HG02610 (cell line): ENCODE data around the gene PPP1R12A.

Experiments used
- ATAC-seq: cut with Tn5 transposase; IDR thresholded peaks from one replicate; pipeline ENCODE4 v1.9.1; 2021; ENCODE audit warnings: mild to moderate bottlenecking, moderate library complexity; ENCODE audit not compliant: unreplicated experiment

The PPP1R12A gene

DNA sequence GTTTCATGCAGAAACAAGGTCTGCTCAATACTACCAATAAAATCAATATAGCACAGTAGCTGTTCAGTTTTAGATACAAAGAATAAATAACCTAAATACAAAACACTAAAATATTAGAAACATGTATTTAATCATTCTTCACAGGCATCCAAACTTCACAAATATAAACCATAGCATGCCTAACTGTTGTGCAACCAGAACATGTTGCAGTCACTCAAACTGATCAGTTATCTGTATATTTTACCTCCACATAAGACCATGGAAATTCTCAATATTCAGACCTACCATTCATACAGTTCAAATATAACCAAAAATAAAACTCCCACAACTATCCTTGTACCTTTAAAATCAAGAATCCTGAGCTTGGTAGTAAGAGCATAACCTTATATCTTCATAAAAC lies 161.0 kb downstream of the PPP1R12A start:
- no peak for ATAC-seq

DNA sequence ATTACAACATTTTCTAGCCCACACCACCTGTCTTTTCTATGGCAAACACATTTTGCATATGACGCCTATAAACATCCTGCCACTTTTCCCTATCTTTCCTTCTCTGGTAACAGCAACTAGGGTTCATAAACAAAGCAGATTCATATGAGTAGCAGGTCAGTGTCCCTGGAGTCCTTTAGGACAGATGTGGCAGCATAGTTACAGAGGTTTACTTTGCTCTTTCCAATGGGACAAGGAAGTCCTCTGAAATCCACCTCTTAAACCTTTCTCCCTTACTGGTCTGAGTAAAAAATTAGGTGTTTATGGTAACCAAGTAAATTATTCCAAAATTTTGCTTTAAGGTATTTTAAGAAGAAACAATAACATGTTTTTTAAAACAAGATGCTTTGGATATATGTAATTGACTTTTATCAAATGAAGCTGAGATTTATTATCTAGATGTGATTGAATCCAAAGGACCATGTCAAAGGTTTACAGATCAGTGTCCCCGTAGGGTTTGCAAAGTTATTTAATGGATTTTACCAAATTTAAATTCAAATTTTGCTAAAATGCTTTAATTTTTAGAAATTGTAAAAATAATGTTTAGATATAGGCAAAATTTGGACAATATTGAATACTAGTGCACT lies 164.9 kb downstream of the PPP1R12A start:
- ATAC-seq = no peak

DNA sequence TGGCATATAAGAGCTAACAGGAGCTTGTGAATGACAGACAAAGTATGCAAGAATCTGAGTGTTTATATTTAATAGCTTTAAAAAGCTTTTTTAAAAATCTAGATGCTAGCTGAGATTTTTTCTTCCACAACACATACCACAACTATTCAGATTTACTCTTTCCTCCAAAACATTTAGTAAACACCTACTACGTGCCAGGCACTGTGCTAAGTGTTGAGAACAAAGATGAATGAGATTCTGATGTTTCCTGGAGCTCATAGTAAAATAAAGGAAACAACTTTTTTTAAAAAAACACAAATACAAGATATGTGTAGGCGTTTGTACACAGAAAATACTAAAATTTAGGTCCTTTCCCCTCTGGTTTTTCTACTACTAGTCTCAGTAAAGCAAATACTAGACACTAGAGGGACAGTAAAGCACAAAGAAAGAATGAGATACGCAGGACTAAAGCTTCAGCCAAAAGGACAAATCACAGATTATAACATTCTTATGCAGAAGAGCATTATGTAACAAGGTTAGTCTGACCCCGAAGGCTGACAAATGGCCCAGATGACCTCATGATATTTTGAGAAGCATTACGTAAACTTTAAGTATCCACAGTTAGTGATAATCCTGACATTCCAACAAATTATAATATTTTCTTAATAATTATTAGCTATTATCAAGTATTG lies 165.6 kb downstream of the PPP1R12A start:
- ATAC-seq = no peak

DNA sequence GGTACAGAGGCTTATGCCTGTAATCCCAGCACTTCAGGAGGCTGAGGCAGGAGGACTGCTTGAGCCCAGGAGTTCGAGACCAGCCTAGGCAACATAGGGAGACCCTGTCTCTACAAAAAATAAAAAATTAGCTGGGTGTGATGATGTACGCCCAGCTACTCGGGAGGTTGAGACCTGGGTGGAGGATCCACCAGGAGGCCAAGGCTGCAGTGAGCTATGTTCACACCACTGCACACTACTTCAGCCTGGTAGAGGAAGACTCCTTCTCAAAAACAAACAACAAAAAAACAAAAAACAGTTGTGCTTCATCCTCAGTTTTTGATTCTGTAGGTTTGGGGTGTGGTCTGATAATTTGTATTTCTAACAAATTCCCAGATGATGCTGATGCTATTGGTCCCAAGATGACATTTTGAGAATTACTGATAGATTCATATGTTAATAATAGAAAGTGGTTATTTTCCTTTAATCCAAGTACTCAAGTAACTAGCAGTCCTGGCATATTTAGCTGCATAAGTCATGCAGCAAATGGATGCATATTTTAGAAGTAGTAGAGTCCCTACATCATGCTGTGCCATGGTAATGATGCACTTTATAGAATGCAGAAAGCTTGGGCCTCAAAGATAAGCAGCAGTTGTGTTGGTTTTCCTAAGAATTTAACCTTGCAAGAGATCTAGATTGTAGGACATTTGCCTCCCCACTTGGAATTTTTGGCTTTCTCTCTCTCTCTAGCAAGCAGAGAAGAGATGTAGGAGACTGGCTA lies 168.0 kb downstream of the PPP1R12A start:
- no peak for ATAC-seq

DNA sequence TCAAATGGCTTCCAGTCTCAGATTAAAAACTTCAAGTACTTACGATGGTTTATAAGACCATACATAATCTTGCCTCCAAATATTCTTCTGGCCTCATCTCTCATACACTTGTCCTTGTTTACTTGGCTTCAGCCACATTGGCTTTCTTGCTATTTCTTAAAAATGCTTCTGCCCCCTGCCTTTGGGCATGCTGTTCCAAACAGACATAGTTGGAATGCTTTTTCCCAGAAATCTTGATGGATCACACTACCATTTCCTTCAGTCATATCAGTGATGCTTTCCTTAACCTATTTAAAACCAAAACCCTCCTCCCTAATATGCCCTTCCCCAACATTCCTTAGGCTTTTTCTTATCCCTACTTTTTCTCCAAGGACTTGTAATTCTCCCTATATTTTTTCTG lies 169.7 kb downstream of the PPP1R12A start:
- ATAC-seq = no peak

DNA sequence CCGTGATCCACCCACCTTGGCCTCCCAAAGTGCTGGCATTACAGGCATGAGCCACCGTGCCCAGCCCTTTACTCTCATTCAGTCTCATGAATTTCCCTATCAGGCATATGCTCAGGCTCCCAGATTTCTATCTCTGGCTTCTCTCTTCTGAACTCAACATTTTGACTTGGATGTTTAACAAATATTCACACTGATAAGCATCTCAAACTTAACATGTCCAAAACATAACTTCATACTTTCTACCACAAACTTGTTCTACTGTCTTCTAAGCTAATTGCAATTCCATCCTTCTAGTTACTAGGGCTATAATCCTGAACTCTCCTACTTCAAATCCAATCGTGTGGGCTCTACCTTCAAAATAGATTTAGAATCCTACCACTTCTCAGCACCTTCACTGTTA lies 170.3 kb downstream of the PPP1R12A start:
- no peak for ATAC-seq

DNA sequence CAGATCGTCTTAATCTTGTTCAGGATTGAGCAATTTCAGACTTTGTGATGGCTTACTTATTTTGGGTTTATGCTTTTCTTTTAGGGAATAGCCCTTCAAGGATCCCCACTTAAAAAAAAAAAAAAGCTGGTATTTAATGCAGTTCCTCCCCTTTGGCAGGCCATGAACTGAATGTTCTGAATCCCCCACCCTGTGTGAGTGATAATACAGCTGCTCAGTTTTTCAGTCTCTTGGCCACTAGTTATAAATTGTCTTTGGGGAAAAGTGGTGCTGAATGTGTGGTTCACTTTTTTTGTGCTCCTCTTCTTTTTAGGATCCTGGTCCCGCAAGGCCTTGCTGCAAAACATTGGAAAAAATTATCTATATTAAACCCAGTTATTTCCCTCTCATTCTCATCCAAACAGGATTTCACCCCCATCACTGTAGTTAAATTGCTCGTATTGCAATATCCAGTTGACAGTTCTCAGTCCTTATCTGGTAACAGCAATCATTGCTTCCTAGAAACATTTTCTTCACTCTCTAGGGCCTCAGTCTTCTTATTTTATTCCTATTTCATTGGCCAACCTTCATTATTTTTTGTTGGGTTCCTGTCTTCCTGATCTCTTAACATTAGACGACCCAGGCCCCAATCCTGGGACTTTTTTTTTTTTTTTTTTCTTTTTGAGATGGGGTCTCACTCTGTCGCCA lies 171.0 kb downstream of the PPP1R12A start:
- no peak for ATAC-seq

DNA sequence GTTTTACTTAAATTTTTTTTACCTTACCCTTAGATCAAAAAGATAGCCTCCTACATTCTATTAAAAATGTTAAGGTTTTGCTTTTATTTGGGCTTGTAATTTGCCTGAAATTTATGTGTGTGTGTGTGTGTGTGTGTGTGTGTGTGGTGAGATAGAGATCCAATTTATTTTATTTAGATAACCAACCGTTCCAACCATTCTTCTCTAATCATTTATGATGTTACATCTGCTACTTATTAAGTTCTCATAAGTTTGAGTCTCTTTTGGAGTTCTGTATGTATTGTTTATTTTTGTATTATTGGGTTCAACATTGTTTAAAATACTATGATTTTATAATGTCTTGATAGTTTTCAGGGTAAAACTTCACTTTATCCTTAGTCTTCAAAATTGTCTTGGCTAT lies 173.6 kb downstream of the PPP1R12A start:
- no peak for ATAC-seq

DNA sequence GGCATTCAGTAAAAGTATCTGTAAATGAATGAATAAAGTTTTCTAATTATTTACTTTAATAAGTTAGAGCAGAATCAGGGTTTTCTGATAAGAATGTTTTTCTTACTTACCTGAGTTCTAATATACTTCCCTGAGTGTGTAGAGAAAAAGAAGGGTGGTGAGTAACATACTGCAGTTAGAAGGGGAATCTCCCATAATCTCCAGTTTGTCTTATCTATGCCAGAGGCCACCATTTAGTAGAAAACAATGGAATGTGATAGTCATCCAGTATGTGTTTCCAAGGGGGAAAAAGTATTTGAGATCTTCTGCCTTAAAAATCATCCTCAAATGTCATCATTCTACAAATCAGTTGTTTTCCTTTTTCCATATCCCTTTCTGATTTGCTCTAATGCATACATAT lies 187.6 kb downstream of the PPP1R12A start:
- ATAC-seq = no peak

DNA sequence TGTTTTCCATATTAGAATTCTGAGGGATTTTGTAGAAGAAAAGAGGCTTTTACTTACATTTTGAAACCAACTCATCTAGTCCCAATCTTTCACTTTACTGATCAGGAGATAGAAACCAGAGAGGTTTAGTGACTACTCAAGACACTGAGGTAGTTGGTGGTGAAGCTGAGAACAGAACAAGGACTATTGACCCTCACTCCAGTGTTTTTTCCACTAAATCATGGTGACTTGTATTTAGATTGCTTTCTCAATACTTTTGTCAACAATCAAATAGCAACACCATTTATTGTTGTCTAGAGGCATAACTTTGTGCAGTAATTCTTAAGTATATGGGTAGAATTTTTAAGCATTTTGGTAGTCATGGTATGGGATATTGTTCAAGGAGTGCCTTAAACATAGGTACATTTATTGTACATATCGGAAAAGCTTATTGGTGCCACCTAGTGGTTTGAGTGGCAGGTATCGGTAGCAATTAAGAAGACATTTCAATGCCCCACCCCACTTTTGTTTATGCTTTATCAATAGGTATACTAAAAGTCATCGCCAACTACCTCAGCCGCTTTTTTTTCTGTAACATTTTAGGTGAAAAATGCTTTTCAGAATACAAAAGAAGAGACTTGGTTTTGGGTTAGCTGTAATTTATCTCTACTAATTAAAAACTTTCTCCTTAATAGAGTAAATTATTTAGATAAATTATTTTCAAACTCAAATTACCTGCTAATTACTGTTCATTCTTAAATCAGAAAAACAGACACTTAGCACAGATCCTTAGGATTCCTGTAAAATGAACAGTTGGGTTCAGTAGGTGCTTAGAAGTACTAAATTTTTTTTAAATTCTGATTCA lies 196.8 kb downstream of the PPP1R12A start:
- peak; percentile 77 for ATAC-seq

DNA sequence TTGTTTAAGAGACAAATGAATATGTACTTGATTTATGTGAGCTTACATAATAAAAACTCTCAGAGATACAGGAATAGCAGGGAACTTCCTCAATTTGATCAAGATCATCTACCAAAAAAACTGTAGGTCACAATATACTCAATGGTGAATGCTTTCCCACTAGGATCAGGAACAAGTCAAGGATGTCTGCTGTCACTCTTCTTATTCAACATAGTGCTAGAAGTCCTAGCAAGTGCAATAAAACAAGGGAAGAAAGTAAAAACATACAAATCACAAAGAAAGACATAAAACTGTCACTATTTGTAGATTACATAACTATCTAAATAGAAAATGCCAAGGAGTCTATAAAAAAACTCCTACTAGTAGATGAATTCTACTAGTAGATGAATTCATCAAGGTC lies 202.3 kb downstream of the PPP1R12A start:
- ATAC-seq = no peak

DNA sequence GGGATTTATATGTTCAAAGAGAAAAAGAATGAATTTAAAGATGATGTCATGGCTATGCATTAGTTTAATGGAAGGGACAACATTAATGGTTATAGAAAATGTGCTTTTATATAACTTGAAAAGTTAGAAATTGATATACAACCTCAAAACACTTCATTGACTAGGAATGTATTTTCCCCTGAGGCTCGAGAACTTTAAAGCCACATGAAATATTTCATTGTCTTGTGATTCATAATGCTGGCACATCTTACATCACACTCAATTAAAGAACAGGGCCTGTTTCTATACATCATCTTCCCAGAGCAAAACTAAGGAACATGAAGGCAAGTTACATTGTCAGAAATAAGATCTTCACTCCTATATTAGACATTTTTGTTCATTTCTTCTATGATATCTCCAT lies 208.9 kb downstream of the PPP1R12A start:
- ATAC-seq = no peak
